Mesothelial cell of epicardium (in vitro differentiated cells): ENCODE measurements around the gene TOGARAM2. TPM values are rescaled to one million over a fixed set of nuclear protein-coding genes. Genes with fewer than 3 reads are reported as not detected.

Experiments
- DNase-seq, 2 experiments: peaks; one replicate each; pipeline ENCODE4 v3.0.0; 2021; ENCODE audit warnings: low spot score in 2 of 2; ENCODE audit not compliant: unreplicated experiment in 2 of 2
- H3K27ac Mint-ChIP-seq: 2 replicates; pipeline ENCODE4 v1.8.0; 2021; ENCODE audit warnings: mixed read lengths
- H3K27me3 Mint-ChIP-seq: 2 replicates; pipeline ENCODE4 v1.8.0; 2021; ENCODE audit warnings: low read depth, mixed read lengths
- H3K36me3 Mint-ChIP-seq: 2 replicates; pipeline ENCODE4 v1.8.0; 2021; ENCODE audit warnings: mixed read lengths
- H3K4me1 Mint-ChIP-seq: 2 replicates; pipeline ENCODE4 v1.8.0; 2021; ENCODE audit warnings: mixed read lengths
- H3K4me3 Mint-ChIP-seq: 2 replicates; pipeline ENCODE4 v1.8.0; 2021; ENCODE audit warnings: mild to moderate bottlenecking, moderate library complexity, mixed read lengths
- H3K9me3 Mint-ChIP-seq: 2 replicates; pipeline ENCODE4 v1.8.0; 2021; ENCODE audit warnings: mixed read lengths
- total RNA-seq: library from RNA; stranded (reverse); gene quantifications from 3 replicates; pipeline ENCODE4 v1.2.1, GENCODE V29; 2021
- TF ChIP-seq, protein P1 (sequence below): fragments of 200-600 bp; sonication (generic); IDR thresholded peaks from one replicate; pipeline ENCODE4 v1.5.0; 2021; ENCODE audit warnings: antibody characterized with exemption; ENCODE audit not compliant: unreplicated experiment

TOGARAM2 gene
- total RNA-seq = 0.16 to 0.40 TPM (median 0.38 TPM) in 3 replicates

DNA sequence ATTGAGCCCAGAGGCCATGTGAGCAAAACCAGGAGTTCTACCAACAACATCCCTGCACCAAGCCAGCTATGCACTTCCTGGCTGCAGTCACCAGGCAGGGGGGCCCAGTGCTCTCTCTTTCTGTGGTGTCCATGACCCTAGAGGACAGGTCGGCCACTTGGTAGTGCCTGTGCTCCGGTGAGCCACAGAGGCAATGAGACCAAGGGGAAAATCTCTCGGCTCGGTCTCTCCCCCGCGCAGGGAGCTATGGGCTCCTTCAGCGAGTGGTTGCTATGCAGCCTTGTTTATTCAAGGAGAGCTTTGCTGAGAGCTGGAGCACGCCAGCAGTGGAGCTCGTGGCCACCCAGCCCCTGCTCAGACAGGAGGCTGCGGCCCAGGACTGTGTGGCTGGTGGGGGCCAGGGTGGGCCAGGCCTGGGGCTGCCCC is at the start of gene TOGARAM2:
Gene TOGARAM2, plus strand, starts transcription at position 283 of the 426 bp plus-strand sequence. CDS start 13,537 bp downstream, outside the sequence.
- no peaks in the 10 kb centered on the region for H3K9me3 Mint-ChIP-seq
- TF ChIP-seq, protein P1, sequence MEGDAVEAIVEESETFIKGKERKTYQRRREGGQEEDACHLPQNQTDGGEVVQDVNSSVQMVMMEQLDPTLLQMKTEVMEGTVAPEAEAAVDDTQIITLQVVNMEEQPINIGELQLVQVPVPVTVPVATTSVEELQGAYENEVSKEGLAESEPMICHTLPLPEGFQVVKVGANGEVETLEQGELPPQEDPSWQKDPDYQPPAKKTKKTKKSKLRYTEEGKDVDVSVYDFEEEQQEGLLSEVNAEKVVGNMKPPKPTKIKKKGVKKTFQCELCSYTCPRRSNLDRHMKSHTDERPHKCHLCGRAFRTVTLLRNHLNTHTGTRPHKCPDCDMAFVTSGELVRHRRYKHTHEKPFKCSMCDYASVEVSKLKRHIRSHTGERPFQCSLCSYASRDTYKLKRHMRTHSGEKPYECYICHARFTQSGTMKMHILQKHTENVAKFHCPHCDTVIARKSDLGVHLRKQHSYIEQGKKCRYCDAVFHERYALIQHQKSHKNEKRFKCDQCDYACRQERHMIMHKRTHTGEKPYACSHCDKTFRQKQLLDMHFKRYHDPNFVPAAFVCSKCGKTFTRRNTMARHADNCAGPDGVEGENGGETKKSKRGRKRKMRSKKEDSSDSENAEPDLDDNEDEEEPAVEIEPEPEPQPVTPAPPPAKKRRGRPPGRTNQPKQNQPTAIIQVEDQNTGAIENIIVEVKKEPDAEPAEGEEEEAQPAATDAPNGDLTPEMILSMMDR = no peak
- no peaks in the 10 kb centered on the region for H3K27me3 Mint-ChIP-seq
- peaks cover 9% of the 10 kb centered on the region for H3K4me1 Mint-ChIP-seq
- no peaks in the 10 kb centered on the region for H3K36me3 Mint-ChIP-seq
- no peak within 1 kb of the TSS for H3K27ac Mint-ChIP-seq
- no peak for DNase-seq
- no peak within 1 kb of the TSS for H3K4me3 Mint-ChIP-seq

DNA sequence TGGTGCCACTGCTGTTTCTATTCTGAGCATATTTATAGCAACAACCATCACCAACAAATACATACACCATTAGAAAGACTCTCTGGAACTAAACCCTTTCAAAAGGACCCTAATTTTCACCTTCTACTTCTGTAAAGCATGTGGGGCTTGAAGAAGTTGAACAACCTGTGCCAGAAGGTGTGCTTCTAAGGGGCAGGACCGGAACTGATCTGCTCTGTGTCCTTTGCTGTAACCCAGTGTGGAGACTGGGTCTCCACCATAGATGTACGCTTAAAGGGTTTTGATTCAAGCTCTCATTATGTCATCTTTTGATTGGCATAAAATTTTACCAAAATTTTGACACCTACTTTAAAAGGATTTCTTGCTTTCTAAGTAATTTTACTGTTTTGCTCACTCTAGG is 46.3 kb upstream of the TOGARAM2 start:
- Mint-ChIP-seq H3K4me1 (no peaks in the 10 kb centered on the region), H3K36me3 (peaks cover 39% of the 10 kb centered on the region), H3K27me3 (no peaks in the 10 kb centered on the region), H3K9me3 (no peaks in the 10 kb centered on the region), H3K27ac (no peak overlapping the region), H3K4me3 (no peak overlapping the region)
- TF ChIP-seq, protein P1 = no peak
- DNase-seq = no peak

DNA sequence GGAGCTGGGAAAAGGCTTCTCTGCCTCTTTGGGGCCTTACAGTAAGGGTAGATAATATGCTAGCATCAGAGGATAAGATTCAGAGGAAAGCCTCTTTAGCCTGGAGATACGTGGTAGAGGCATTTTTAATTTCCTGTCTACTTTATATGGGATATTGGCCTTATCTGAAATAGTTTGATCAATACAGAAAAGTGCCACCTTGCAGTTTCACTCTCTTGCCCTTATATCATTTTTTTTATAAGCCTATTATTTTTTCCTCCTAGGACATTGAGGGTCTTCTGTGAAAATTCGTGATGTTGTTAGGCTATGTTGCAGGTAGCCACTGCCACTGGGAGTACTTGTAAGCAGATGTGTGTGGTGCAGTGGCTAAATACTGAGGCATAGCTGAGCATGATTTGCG is 40.1 kb upstream of the TOGARAM2 start:
- Mint-ChIP-seq H3K4me1 (no peaks in the 10 kb centered on the region), H3K4me3 (no peak overlapping the region), H3K9me3 (no peaks in the 10 kb centered on the region), H3K36me3 (peaks cover 57% of the 10 kb centered on the region), H3K27me3 (no peaks in the 10 kb centered on the region), H3K27ac (no peak overlapping the region)
- no peak for DNase-seq
- TF ChIP-seq, protein P1 = no peak

DNA sequence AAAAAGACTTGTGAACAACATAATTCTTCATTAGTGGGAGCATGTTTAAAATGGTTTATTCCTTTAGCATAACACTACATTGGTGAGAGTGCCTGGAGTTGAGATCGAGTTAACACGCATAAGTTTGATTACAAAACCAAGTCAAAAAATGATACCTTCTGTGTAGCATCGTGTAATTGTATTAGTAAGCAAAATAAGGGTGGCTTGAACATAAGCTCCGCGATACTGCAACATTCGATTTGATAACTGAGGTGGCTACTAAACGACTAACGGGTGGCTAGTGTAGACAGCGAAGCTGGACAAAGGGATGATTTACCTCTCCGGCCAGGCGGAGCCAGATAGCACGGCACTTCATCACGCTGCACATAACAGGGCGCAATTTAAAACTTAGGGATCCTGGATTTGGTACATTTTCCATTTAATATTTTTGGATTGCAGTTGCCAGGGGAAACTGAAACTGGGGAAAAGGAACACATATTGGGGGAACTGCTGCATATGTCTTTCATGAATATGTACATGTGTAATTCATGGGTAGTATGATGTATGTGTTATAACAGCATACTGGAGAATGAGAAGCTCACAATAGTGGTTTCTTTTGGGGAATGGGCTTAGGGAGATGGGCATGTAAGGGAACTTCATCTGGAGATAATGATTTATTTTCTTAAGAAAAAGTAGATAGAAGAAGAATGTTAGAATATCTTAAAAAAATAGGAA is 36.4 kb upstream of the TOGARAM2 start:
- TF ChIP-seq, protein P1 = no peak
- H3K4me3 Mint-ChIP-seq = no peak overlapping the region
- no peak overlapping the region for H3K27ac Mint-ChIP-seq
- H3K36me3 Mint-ChIP-seq = peaks cover 63% of the 10 kb centered on the region
- DNase-seq = no peak
- no peaks in the 10 kb centered on the region for H3K27me3 Mint-ChIP-seq
- peaks cover 15% of the 10 kb centered on the region for H3K9me3 Mint-ChIP-seq
- no peaks in the 10 kb centered on the region for H3K4me1 Mint-ChIP-seq

DNA sequence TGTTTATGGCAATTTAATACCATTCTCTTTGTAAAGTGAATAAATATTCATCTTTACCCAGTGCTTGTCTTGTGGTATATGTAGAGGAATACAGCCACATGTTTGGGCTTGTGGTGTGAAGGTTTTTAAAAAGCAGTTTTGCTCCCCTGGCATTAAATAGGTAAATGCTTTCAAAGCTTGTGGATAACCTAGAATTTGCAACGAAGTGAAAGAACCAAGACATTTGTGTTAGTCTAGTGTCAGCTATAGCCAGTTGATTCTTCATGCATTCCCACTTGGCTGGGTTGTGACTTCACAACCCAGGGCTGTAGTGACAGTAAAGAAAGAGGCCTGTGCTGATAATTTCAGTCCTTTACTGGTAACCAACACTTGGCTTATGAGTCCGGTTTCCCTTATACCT is 32.9 kb upstream of the TOGARAM2 start:
- no peak for DNase-seq
- Mint-ChIP-seq H3K27me3 (no peaks in the 10 kb centered on the region), H3K4me3 (no peak overlapping the region), H3K4me1 (no peaks in the 10 kb centered on the region), H3K9me3 (peaks cover 23% of the 10 kb centered on the region), H3K36me3 (peaks cover 51% of the 10 kb centered on the region), H3K27ac (no peak overlapping the region)
- TF ChIP-seq, protein P1 = no peak
